CD4-positive, alpha-beta T cell treated with Interleukin-12 subunit alpha and Interleukin-12 subunit beta, for 1 hour (primary cell): ENCODE measurements around the gene NEU2.

Source experiments
- DNase-seq: peaks from one replicate; pipeline ENCODE4 v3.0.0-alpha.2; 2020

NEU2 gene

GRCh38 chr2:233081232-233081730, 48.8 kb downstream of the NEU2 start:
- DNase-seq: peak; percentile 57

GRCh38 chr2:233081731-233082221, 49.3 kb downstream of the NEU2 start:
- no peak for DNase-seq

DNA sequence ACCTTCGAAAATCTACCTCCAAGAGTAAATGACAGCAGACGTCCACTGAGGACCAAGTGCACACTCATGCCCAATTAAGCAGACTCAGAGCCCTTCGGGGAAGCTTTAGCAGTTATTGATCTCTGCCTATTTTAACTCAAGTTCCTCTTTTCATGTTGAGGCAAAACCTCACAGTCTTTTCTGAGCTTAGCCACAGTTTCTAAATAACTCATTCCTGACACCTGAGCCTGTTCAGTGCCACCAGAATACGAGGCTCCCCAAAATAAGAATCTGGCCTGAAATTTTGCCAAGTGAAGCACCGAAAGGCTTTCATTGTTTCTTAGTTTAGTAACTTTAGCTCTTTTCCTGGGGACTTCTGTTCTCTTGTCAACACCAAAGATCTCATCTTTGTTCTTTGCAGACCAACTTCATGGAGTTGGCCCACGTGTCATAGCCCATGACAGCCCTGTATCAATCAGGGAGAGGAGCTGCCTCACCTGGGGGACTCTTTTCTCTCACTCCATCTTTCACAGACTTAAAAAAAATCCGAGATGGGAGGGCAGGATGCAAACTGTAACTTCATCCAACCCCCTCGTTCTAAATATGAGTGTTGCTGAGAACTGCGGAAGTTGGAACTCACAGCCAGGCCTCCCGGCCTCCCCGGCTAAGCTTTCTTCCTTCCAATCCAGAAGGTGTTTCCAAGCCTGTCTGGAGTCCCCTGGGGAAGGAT, 49.9 kb downstream of the NEU2 start:
- DNase-seq: no peak

DNA sequence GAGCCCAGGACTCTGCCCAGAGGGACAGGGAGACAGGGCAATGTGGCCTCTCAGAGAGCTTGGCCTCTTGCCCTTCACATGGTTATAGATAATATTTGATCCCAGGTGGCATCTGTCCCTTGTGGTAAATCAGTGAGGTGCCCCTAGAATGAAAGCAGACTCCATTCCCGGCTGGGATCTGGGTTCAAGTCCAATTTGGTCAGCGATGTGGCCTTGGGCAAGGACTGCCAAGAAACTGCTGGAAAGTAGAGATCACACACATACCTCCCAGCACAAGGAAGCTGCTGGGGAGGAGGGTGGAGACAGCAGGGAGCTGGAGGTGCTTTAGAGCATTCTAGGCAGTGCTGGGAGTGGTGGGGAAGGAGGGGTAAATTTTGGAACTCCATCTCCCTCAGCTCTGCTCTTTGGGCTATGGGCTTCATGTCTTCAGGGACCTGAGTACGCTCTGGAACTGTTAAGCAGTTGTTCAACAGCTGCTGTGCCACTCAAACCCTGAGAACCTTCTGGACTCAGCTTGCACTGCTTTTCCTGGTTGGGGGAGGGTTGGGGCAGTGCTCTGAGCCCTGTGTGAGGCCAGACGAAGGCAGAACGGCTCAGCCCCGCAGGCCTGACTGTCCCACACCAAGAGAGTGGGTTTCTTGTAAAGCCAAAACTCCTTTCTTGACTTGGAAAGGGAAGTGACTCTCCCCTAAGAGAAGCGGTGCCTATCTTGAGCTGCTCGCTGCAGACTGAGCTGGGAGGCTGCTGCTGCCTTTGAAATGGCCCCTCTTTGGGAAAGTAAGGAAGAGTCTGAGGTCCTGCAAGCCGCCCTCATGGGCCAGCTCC, 50.7 kb downstream of the NEU2 start:
- DNase-seq: no peak

DNA sequence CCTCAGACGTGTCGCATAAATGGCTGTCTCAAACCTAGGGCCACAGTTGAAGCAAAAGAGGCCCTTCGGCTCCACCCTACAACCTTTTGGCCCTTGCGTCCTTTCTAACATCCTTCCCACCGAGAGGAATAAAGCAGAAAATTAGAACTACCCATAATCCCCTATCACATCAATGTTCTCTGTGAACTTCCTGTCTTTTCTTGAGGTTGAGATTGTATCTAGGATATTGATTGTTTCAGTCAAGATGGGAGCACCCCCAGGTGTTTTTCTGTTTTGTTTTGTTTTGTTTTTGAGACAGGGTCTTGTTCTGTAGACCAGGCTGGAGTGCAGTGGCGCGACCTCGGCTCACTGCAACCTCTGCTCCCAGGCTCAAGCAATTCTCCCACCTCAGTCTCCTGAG, 51.3 kb downstream of the NEU2 start:
- peak; percentile 34 for DNase-seq

DNA sequence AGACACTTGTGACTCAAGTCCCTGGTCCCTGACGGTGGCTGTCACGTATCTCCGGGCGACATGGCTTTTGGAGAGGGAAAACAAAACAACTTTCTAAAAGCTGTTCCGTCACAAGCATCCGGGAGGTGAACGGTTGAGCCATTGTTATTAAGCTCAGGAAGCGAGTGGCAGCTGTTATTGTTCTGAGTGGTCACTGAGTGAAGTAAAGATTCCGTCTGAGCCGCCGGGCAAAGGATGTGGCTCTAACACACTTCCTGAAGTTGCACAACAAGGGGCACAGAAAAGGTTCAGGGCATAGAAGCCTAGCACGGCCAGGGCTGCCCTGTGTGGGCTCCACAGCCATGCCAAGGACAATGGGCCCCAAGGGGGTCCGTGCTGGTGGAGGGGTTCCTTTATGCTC, 52.0 kb downstream of the NEU2 start:
- peak; percentile 61 for DNase-seq
